Measurements from ENCODE around the gene PAPOLA.

The PAPOLA gene

GRCh38 chr14:96590190-96590864 lies 88.1 kb downstream of the PAPOLA start:
- TF ChIP-seq NFIC (IDR thresholded peaks at IDR 0.05) (no peak), CEBPB (IDR thresholded peaks at IDR 0.05) (no peak), TAF1 (IDR thresholded peaks at IDR 0.05; ENCODE audit: low read depth) (no peak), TEAD4 (IDR thresholded peaks at IDR 0.05) (no peak), TCF12 (IDR thresholded peaks at IDR 0.05; ENCODE audit: low read depth) (no peak), REST (IDR thresholded peaks at IDR 0.05; ENCODE audit: low read depth) (no peak), YY1 (IDR thresholded peaks at IDR 0.05; ENCODE audit: low read depth) (no peak), ZBTB7A (IDR thresholded peaks at IDR 0.05; ENCODE audit: low read depth) (no peak), USF1 (IDR thresholded peaks at IDR 0.05) (no peak), RAD21 (IDR thresholded peaks at IDR 0.05; ENCODE audit: low read depth) (no peak), CREB1 (IDR thresholded peaks at IDR 0.05; ENCODE audit: low read depth) (no peak), EP300 (IDR thresholded peaks at IDR 0.05; ENCODE audit: borderline replicate concordance) (no peak), MAX (IDR thresholded peaks at IDR 0.05) (no peak), EGR1 (IDR thresholded peaks at IDR 0.05) (no peak), FOXM1 (IDR thresholded peaks at IDR 0.05; ENCODE audit: borderline replicate concordance, low read depth) (no peak)

GRCh38 chr14:96592591-96593386 lies 90.6 kb downstream of the PAPOLA start:
- no peak for TF ChIP-seq TEAD4 (IDR thresholded peaks at IDR 0.05)

GRCh38 chr14:96594961-96595360 lies 92.8 kb downstream of the PAPOLA start:
- TF ChIP-seq RAD21 (IDR thresholded peaks at IDR 0.05; ENCODE audit: low read depth), result no peak
- TF ChIP-seq CREB1 (IDR thresholded peaks at IDR 0.05; ENCODE audit: low read depth), result no peak
- no peak for TF ChIP-seq TEAD4 (IDR thresholded peaks at IDR 0.05)
- TF ChIP-seq ZBTB7A (IDR thresholded peaks at IDR 0.05; ENCODE audit: low read depth), result no peak
- TF ChIP-seq FOXM1 (IDR thresholded peaks at IDR 0.05; ENCODE audit: borderline replicate concordance, low read depth), result no peak
- no peak for TF ChIP-seq EP300 (IDR thresholded peaks at IDR 0.05; ENCODE audit: borderline replicate concordance)
- TF ChIP-seq YY1 (IDR thresholded peaks at IDR 0.05; ENCODE audit: low read depth), result no peak
- TF ChIP-seq CEBPB (IDR thresholded peaks at IDR 0.05), result no peak
- TF ChIP-seq USF1 (IDR thresholded peaks at IDR 0.05), result no peak
- TF ChIP-seq REST (IDR thresholded peaks at IDR 0.05; ENCODE audit: low read depth), result no peak
- no peak for TF ChIP-seq EGR1 (IDR thresholded peaks at IDR 0.05)
- no peak for TF ChIP-seq NFIC (IDR thresholded peaks at IDR 0.05)
- no peak for TF ChIP-seq TCF12 (IDR thresholded peaks at IDR 0.05; ENCODE audit: low read depth)
- TF ChIP-seq MAX (IDR thresholded peaks at IDR 0.05), result no peak
- TF ChIP-seq TAF1 (IDR thresholded peaks at IDR 0.05; ENCODE audit: low read depth), result no peak

- no peak for TF ChIP-seq FOXM1 (IDR thresholded peaks at IDR 0.05; ENCODE audit: borderline replicate concordance, low read depth)
- TF ChIP-seq EGR1 (IDR thresholded peaks at IDR 0.05), result no peak
- no peak for TF ChIP-seq NFIC (IDR thresholded peaks at IDR 0.05)
- TF ChIP-seq TAF1 (IDR thresholded peaks at IDR 0.05; ENCODE audit: low read depth), result no peak
- no peak for TF ChIP-seq REST (IDR thresholded peaks at IDR 0.05; ENCODE audit: low read depth)
- no peak for TF ChIP-seq YY1 (IDR thresholded peaks at IDR 0.05; ENCODE audit: low read depth)
- no peak for TF ChIP-seq USF1 (IDR thresholded peaks at IDR 0.05)
- TF ChIP-seq TEAD4 (IDR thresholded peaks at IDR 0.05), result no peak
- TF ChIP-seq TCF12 (IDR thresholded peaks at IDR 0.05; ENCODE audit: low read depth), result no peak
- no peak for TF ChIP-seq EP300 (IDR thresholded peaks at IDR 0.05; ENCODE audit: borderline replicate concordance)
- TF ChIP-seq CEBPB (IDR thresholded peaks at IDR 0.05), result no peak
- TF ChIP-seq ZBTB7A (IDR thresholded peaks at IDR 0.05; ENCODE audit: low read depth), result no peak
- no peak for TF ChIP-seq MAX (IDR thresholded peaks at IDR 0.05)
These were observed 95.5 kb downstream of the PAPOLA start for GRCh38 chr14:96597680-96598079.
